IMR-90 (cell line): Measurements from ENCODE around the gene NKAIN2. TPM values are rescaled to one million over a fixed set of nuclear protein-coding genes. Genes with fewer than 3 reads are reported as not detected.

ENCODE experiments used
- ATAC-seq: fragments of 200-7000 bp; cut with Tn5 transposase; 2 replicates; pipeline ENCODE4 v1.9.1; 2020; ENCODE audit warnings: low read depth, mild to moderate bottlenecking, moderate library complexity
- BruUV-seq: library from RNA; stranded (reverse); fragments of 400-500 nt; replicated peaks from 2 replicates; lab custom pipeline; 2021; lab: Mats Ljungman, UMichigan
- CTCF ChIA-PET: fragments of 300-600 bp; formaldehyde crosslinking; extraction: SDS; loops from one replicate; lab custom pipeline; 2021; ENCODE audit warnings: antibody characterized with exemption; lab: Yijun Ruan, JAX
- POLR2A ChIA-PET: fragments of 300-600 bp; sonication (Branson Sonifier 250); formaldehyde crosslinking; loops from one replicate; lab custom pipeline; 2022; ENCODE audit warnings: antibody characterized with exemption; ENCODE audit not compliant: unreplicated experiment; lab: Charles Lee
- DNase-seq: peaks from one replicate; pipeline ENCODE4 v3.0.0; 2013
- H2AFZ ChIP-seq: replicated peaks from 2 replicates; pipeline ENCODE3; 2013; ENCODE audit warnings: low read length, mild to moderate bottlenecking; ENCODE audit not compliant: poor library complexity
- H2AK5ac ChIP-seq: 2 replicates; pipeline ENCODE4 v1.6.1; 2013; ENCODE audit warnings: low read depth, low read length, inconsistent platforms
- H2AK9ac ChIP-seq: replicated peaks from 2 replicates; pipeline ENCODE3; 2013; ENCODE audit warnings: mild to moderate bottlenecking, low read depth, low read length, moderate library complexity; ENCODE audit not compliant: poor library complexity
- H2BK120ac ChIP-seq: 2 replicates; pipeline ENCODE4 v1.6.1; 2013; ENCODE audit warnings: low read depth, low read length, inconsistent platforms
- H2BK15ac ChIP-seq: 3 replicates; pipeline ENCODE4 v1.6.1; 2013; ENCODE audit warnings: low read depth, low read length, inconsistent platforms
- H2BK20ac ChIP-seq: 2 replicates; pipeline ENCODE4 v1.6.1; 2013; ENCODE audit warnings: low read depth, mild to moderate bottlenecking, inconsistent platforms, low read length, moderate library complexity
- H2BK5ac ChIP-seq: 2 replicates; pipeline ENCODE4 v1.6.1; 2013; ENCODE audit warnings: mild to moderate bottlenecking, low read depth, low read length, inconsistent platforms; ENCODE audit not compliant: poor library complexity, severe bottlenecking
- H3K14ac ChIP-seq: replicated peaks from 2 replicates; pipeline ENCODE4 v1.6.1; 2013; ENCODE audit warnings: low read depth, low read length, inconsistent platforms
- H3K18ac ChIP-seq: 2 replicates; pipeline ENCODE4 v1.6.1; 2013; ENCODE audit warnings: low read depth, low read length, control low read depth
- H3K23ac ChIP-seq: 2 replicates; pipeline ENCODE4 v1.6.1; 2013; ENCODE audit warnings: low read depth, low read length, inconsistent platforms
- H3K27ac ChIP-seq: 2 replicates; pipeline ENCODE4 v1.5.1; 2013; ENCODE audit warnings: mild to moderate bottlenecking, control low read depth, low read length; ENCODE audit not compliant: insufficient read depth
- H3K27me3 ChIP-seq: 2 replicates; pipeline ENCODE4 v1.6.1; 2013; ENCODE audit warnings: low read length; ENCODE audit not compliant: control insufficient read depth, insufficient read depth
- H3K36me3 ChIP-seq: 2 replicates; pipeline ENCODE4 v1.6.1; 2013; ENCODE audit warnings: low read length, mixed read lengths; ENCODE audit not compliant: control insufficient read depth, insufficient read depth
- H3K4ac ChIP-seq: 2 replicates; pipeline ENCODE4 v1.6.1; 2013; ENCODE audit warnings: low read depth, low read length, inconsistent platforms
- H3K4me1 ChIP-seq: 2 replicates; pipeline ENCODE4 v1.6.1; 2013; ENCODE audit warnings: low read length, mixed read lengths; ENCODE audit not compliant: control insufficient read depth, insufficient read depth
- H3K4me2 ChIP-seq: 2 replicates; pipeline ENCODE4 v1.6.1; 2013; ENCODE audit warnings: low read depth, mild to moderate bottlenecking, control low read depth, low read length, moderate library complexity
- H3K4me3 ChIP-seq: 2 replicates; pipeline ENCODE4 v1.5.1; 2013; ENCODE audit warnings: low read depth, mild to moderate bottlenecking, control low read depth, low read length, moderate library complexity; ENCODE audit not compliant: insufficient read depth
- H3K56ac ChIP-seq: 2 replicates; pipeline ENCODE4 v1.6.1; 2013; ENCODE audit warnings: low read length, inconsistent platforms; ENCODE audit not compliant: insufficient read depth; ENCODE audit errors: extremely low read depth
- H3K79me1 ChIP-seq, 2 experiments: 2 replicates each; pipeline ENCODE4 v1.6.1; 2013; ENCODE audit warnings: low read length in 2 of 2, inconsistent platforms in 1 of 2, low read depth in 1 of 2
- H3K9ac ChIP-seq: 2 replicates; pipeline ENCODE4 v1.6.1; 2013; ENCODE audit warnings: low read depth, low read length, control low read depth
- H3K9me1 ChIP-seq: 2 replicates; pipeline ENCODE4 v1.6.1; 2013; ENCODE audit warnings: low read length, inconsistent platforms; ENCODE audit not compliant: insufficient read depth
- H3K9me3 ChIP-seq: 2 replicates; pipeline ENCODE4 v1.6.1; 2013; ENCODE audit warnings: low read length; ENCODE audit not compliant: control insufficient read depth, insufficient read depth
- H4K20me1 ChIP-seq: 2 replicates; pipeline ENCODE4 v1.6.1; 2013; ENCODE audit warnings: low read length, inconsistent platforms; ENCODE audit not compliant: insufficient read depth
- H4K5ac ChIP-seq: 2 replicates; pipeline ENCODE4 v1.6.1; 2013; ENCODE audit warnings: mild to moderate bottlenecking, low read depth, low read length, control low read depth
- H4K8ac ChIP-seq, 2 experiments: 2 replicates each; pipeline ENCODE4 v1.6.1; 2013; ENCODE audit warnings: low read depth in 2 of 2, low read length in 2 of 2, control low read depth in 1 of 2, inconsistent platforms in 1 of 2
- H4K91ac ChIP-seq: 2 replicates; pipeline ENCODE4 v1.6.1; 2013; ENCODE audit warnings: low read depth, low read length, inconsistent platforms; ENCODE audit not compliant: insufficient read depth
- CEBPB ChIP-seq: IDR thresholded peaks from 2 replicates; pipeline ENCODE4 v1.6.1; 2012; ENCODE audit warnings: low read depth, low read length, improper control_type of control experiment
- CHD1 ChIP-seq: IDR thresholded peaks from 2 replicates; pipeline ENCODE4 v1.6.1; 2012; ENCODE audit warnings: low read depth, low read length, improper control_type of control experiment
- RAD21 ChIP-seq: IDR thresholded peaks from 2 replicates; pipeline ENCODE4 v1.6.1; 2012; ENCODE audit warnings: low read length, improper control_type of control experiment
- RCOR1 ChIP-seq: IDR thresholded peaks from 2 replicates; pipeline ENCODE4 v1.6.1; 2012; ENCODE audit warnings: mild to moderate bottlenecking, low read length, improper control_type of control experiment; ENCODE audit not compliant: insufficient replicate concordance
- RFX5 ChIP-seq: IDR thresholded peaks from 2 replicates; pipeline ENCODE4 v1.8.0; 2012; ENCODE audit warnings: low read depth, mild to moderate bottlenecking, low read length, moderate library complexity
- SMC3 ChIP-seq: fragments of 150-350 bp; IDR thresholded peaks from 2 replicates; pipeline ENCODE4 v1.6.1; 2016; ENCODE audit warnings: low read depth, mild to moderate bottlenecking, antibody characterized with exemption, low read length, moderate library complexity
- WGBS, 2 experiments: methylation state at CpG; one replicate each; pipeline versions ENCODE4 v1.1.5 to v1.1.7; 2013; ENCODE audit warnings: missing lambda C conversion rate in 2 of 2; ENCODE audit not compliant: insufficient read length in 1 of 2; ENCODE audit errors: extremely low coverage in 2 of 2; 5-methylcytosine and 5-hydroxymethylcytosine counted together
- dilution Hi-C: fragments of 300-500 bp; cut with HindIII; formaldehyde crosslinking; loops from one replicate; pipeline ENCODE4 v1.14.3; 2018; ENCODE audit warnings: low sequenced_read_pairs; ENCODE audit not compliant: unreplicated experiment
- in situ Hi-C: fragments of 300-500 bp; cut with MboI; formaldehyde crosslinking; loops from 3 replicates; pipeline ENCODE4 v1.14.3; 2019; ENCODE audit warnings: low sequenced_read_pairs, inconsistent platforms, mixed read lengths
- intact Hi-C: fragments of 100-400 bp; cut with micrococcal nuclease; formaldehyde crosslinking; loops from 2 replicates; pipeline ENCODE4 v1.10.0; 2022
- polyA plus RNA-seq, 3 experiments: library from polyadenylated mRNA; depleted of rRNA; stranded (reverse); fragments of >200 nt; gene quantifications; 2 replicates each; pipeline ENCODE4 v1.2.3, GENCODE V29; 2012; ENCODE audit warnings: low replicate concordance in 1 of 3
- total RNA-seq: library from RNA; depleted of rRNA; stranded (reverse); fragments of >200 nt; gene quantifications from 2 replicates; pipeline ENCODE4 v1.2.3, GENCODE V29; 2012
- TF ChIP-seq, protein P1 (sequence below): conservative IDR thresholded peaks from 2 replicates; pipeline ENCODE4 v1.5.1; 2012; ENCODE audit warnings: mild to moderate bottlenecking, low read depth, low read length, improper control_type of control experiment
- TF ChIP-seq, protein P2 (sequence below): fragments of 150-350 bp; IDR thresholded peaks from 2 replicates; pipeline ENCODE4 v1.6.1; 2016; ENCODE audit warnings: low read depth, mild to moderate bottlenecking, low read length, moderate library complexity, borderline replicate concordance

Gene NKAIN2
- total and polyA plus RNA-seq, 2 of the 4 experiments (the other 2 are of a cell fraction): not detected

DNA sequence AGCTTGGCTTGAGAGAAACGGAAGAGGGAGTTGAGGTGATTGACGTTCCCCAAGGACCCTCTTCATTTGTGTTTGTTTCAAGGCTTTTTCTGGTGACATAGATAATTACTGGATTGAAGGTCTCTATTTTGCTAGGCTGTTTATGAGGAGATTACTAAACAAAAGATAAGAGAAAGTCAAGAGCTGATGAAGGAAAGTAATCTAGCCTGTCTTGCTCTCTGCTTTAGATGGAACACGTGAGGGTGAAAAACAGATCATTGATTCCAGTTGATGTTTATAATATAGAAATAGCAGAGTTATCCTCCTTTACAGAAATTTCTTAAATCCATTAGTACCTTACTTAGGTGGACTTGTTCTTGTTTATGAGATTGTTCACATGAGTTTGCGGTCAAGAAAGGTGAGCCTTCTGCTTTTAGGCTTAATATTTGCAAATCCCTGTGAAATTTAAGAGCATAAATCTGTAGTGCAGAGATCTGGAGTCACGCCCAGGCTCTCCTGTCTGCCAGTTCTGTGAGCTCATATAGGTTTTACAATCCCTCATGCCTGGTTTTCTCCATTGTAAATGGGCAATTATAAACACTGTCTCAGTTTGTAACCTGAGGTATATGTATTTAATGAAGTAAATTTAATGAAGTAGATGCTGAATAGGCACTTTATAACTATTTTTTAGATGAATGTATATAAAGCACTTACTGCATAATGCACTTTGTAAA is 272.8 kb downstream of the NKAIN2 start:
- dilution Hi-C loops (no loop called here), in situ Hi-C loops (no loop called here), intact Hi-C loops (no loop called here)
- no peak overlapping the region for H4K5ac ChIP-seq
- no peaks in the 10 kb centered on the region for H3K9me1 ChIP-seq
- ChIA-PET CTCF (no interaction called here), POLR2A (no interaction called here)
- no peak overlapping the region for H2BK15ac ChIP-seq
- no peaks in the 10 kb centered on the region for H4K20me1 ChIP-seq
- no peak overlapping the region for H2AK5ac ChIP-seq
- DNase-seq (no peak), ATAC-seq (no peak)
- no TSS peak for BruUV-seq
- no peaks in the 10 kb centered on the region for H3K4me1 ChIP-seq
- H2AFZ ChIP-seq: no peak overlapping the region
- no peak overlapping the region for H3K9ac ChIP-seq
- H4K91ac ChIP-seq: no peak overlapping the region
- no peak overlapping the region for H2BK20ac ChIP-seq
- WGBS, 2 experiments: 13% methylated on average over 1 of the region's 5 CpGs; no CpG with 5 or more reads in 1 of the 2 experiments
- no peak overlapping the region for H4K8ac ChIP-seq
- no peaks in the 10 kb centered on the region for H3K36me3 ChIP-seq
- no peak overlapping the region for H2AK9ac ChIP-seq
- TF ChIP-seq RFX5 (no peak), SMC3 (no peak), RCOR1 (no peak), CEBPB (no peak), CHD1 (no peak), RAD21 (no peak)
- TF ChIP-seq, protein P1, sequence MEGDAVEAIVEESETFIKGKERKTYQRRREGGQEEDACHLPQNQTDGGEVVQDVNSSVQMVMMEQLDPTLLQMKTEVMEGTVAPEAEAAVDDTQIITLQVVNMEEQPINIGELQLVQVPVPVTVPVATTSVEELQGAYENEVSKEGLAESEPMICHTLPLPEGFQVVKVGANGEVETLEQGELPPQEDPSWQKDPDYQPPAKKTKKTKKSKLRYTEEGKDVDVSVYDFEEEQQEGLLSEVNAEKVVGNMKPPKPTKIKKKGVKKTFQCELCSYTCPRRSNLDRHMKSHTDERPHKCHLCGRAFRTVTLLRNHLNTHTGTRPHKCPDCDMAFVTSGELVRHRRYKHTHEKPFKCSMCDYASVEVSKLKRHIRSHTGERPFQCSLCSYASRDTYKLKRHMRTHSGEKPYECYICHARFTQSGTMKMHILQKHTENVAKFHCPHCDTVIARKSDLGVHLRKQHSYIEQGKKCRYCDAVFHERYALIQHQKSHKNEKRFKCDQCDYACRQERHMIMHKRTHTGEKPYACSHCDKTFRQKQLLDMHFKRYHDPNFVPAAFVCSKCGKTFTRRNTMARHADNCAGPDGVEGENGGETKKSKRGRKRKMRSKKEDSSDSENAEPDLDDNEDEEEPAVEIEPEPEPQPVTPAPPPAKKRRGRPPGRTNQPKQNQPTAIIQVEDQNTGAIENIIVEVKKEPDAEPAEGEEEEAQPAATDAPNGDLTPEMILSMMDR: no peak
- TF ChIP-seq, protein P2, sequence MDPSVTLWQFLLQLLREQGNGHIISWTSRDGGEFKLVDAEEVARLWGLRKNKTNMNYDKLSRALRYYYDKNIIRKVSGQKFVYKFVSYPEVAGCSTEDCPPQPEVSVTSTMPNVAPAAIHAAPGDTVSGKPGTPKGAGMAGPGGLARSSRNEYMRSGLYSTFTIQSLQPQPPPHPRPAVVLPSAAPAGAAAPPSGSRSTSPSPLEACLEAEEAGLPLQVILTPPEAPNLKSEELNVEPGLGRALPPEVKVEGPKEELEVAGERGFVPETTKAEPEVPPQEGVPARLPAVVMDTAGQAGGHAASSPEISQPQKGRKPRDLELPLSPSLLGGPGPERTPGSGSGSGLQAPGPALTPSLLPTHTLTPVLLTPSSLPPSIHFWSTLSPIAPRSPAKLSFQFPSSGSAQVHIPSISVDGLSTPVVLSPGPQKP: no peak
- H3K27ac ChIP-seq: no peak overlapping the region
- no peak overlapping the region for H2BK120ac ChIP-seq
- H3K4me3 ChIP-seq: no peak overlapping the region
- no peaks in the 10 kb centered on the region for H3K27me3 ChIP-seq
- H3K9me3 ChIP-seq: no peaks in the 10 kb centered on the region
- H3K14ac ChIP-seq: no peak overlapping the region
- no peak overlapping the region for H3K56ac ChIP-seq
- H3K18ac ChIP-seq: no peak overlapping the region
- no peak overlapping the region for H2BK5ac ChIP-seq
- H3K79me1 ChIP-seq: no peaks in the 10 kb centered on the region
- no peak overlapping the region for H3K4ac ChIP-seq
- H3K23ac ChIP-seq: no peak overlapping the region
- no peak overlapping the region for H3K4me2 ChIP-seq
